ENCODE measurements around the gene ACTR3.

Gene ACTR3

DNA sequence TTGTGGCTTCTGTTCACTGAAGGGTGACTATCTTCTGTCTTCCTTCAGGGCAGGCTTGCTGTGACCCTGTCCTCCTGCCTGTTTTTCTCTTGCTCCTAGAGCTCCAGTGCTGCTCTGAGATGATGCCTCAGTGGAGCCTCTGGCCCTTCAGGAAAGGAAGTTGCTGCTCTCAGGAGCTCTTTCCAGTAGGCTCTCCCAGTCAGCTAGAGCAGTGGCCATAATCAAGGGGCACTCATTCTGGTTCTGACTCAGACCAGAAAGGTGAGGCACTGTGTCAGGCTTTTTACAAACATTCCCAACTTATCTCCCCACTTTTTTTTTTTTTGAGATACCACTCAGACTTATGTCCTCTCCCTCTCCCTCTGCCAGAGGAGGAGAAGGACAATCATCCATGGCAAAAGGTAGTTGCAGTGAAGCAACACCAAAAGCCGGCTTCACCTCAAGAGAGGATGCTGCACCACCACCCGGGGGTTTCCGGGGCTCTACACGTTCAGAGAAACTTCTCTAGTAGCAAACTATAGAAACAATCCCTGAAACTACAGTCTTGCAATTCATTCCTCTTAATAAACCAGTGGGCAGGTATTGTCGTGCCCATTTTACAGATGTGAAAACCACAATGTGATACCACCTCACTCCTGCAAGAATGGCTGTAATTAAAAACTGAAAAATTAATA lies 115.4 kb downstream of the ACTR3 start:
- no peak for DNase-seq

DNA sequence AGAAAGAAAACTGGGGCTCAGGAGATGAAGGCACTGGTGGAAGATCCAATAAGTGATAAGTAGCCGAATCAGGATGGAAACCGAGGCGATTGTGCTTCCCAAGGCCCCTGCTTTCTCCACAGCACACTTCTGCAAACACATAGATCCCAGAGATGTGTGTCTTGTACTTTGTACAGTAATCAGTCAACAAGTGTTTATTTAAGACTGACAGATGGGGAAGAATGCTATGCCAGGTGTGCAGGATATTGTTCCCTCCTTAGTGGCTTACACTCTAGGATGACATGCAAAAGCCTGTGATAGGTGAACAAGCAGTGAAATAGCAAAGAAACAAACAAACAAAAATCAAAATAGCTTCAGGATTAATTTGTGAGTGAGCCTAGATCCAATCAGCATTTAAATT lies 116.6 kb downstream of the ACTR3 start:
- DNase-seq = no peak

DNA sequence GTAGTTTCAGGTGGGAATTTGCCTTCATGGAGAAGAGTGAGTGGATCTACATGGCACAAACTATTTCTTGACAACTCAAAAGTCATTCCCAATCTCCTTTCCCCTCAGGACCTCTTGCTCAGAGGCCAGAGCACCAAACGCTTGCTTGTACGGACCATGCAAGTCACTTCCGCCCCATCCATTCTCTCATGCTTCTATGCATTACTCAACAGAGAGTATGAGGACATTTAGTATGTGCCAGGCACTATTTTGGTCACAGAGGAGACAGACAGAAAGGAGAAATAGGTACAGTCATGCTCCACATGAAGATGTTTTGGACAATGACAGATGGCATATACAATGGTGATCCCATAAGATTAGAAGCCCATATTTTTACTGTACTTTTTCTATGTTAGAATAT lies 117.5 kb downstream of the ACTR3 start:
- DNase-seq = no peak

DNA sequence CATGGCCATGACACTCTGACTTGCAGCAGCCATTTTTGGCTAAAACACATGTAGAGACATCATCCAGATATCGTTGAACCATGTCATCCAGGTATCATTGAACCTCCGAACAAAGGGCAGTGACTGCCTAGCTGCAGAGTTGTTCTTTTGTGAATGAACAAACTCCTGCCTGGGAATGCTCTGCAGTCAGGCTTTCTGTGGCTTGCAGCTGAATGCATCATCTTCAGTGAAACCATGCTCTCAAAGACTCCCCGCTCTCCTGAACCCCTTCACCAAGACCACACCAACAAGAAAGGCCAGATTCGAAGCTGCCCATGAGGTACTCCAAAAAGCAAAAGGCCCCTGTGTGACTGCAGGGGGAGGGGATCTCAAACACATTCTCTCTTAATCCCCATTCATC lies 118.8 kb downstream of the ACTR3 start:
- no peak for DNase-seq

DNA sequence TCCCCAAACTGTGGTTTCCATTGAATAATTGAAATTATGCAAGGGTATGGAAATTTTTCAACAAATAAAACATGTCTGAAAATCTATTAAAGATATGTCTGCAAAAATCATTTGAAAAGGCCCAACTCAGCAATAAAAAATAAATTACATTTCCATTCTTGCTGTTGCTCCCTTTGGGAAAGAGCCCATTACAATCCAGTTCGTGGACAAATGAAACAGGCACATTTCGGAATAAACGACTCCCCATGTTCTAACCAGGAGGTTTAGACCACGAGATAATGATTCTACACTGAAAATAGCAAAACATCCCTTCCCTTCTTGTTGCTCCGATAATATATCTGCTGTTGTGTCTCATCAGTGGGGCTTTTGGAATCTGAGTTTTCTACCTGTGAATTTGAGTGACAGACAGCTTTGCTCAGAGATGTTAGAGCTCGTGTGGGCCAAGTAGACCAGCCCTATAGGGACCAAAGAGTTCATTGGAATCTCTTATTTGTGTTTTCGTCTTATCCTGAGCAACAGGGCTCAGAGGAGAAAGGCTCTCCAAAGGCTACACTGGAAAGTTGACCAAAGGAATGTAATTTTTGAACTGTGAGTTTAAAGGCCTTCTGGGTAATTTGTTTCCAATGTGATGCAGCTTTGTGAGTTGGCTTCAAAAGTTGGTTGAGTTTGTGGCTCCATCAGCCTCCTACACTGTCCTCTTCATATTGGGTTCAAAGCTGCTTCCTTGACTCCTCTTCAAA lies 119.5 kb downstream of the ACTR3 start:
- DNase-seq = no peak

DNA sequence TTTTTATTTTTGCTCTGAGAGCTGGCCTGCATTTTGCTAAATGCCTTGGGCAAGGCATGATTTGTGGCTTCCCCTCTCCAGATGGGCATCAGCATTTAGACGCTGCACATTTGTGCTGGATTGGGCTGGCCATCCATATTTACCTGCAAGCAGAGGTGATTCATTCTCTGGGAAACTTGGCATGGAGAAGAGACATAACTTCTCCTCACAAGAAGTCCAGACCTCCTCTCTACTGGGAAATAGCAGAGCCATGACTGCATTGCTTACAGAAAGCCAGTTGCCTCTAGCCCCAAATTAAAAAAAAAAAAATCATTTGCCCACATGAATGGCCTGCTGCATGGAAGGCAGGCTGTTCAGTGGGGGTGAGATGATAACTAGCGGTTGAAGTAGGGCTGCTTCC lies 120.1 kb downstream of the ACTR3 start:
- DNase-seq = no peak

DNA sequence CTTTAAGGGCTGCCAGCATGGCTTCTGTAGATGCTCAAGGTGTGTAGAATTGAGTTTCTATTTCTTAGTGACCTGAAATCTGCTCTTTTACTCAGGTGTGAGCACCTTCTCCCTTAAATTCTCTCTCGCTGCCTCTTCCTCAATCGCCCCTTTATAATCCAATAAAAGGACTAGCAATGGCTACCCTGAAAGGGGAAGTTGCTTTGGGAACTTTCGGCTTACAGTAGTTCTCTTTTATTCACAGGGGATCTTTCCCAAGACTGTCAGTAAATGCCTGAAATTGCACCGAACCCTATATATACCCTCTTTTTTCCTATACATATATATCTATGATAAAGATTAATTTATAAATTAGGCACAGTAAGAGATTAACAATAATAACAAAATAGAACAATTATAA lies 121.8 kb downstream of the ACTR3 start:
- no peak for DNase-seq

Data from GOT3 (cell line).